Measurements from ENCODE around the gene GASK1A. TPM values are rescaled to one million over a fixed set of nuclear protein-coding genes. Genes with fewer than 3 reads are reported as not detected.

Gene GASK1A
- total RNA-seq, 2 experiments from 2014 or later, result 0.28 TPM; not detected in 1

DNA sequence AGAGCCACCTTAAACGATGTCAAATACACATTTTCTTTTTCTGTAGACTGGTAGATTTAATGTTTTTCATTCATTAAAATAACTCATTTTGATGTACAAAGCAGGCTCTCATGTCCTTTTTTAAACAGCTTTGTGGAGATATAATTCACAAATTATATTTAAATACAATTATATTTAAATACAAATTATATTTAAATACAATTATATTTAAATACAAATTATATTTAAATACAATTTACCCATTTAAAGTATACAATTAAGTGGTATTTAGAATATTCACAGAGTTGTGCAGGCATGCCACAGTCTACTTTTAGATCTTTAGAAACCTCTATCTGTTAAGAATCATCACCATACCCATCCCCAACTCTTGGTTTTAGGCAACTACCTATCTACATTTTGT lies 36.4 kb upstream of the GASK1A start:
- Mint-ChIP-seq H3K4me1 (ENCODE audit: low read depth) (no peaks in the 10 kb centered on the region), H3K36me3 (ENCODE audit: low read depth) (no peaks in the 10 kb centered on the region), H3K27me3 (no peaks in the 10 kb centered on the region), H3K4me3 (no peak overlapping the region), H3K9me3 (no peaks in the 10 kb centered on the region), H3K27ac (no peak overlapping the region)
- no peak overlapping the region for H3K27ac ChIP-seq (ENCODE audit: low read depth in 1 of 2, low read length in 2 of 2)
- intact Hi-C loops (cut with DNase I, micrococcal nuclease), result no loop called here
- no peaks in the 10 kb centered on the region for H3K36me3 ChIP-seq (ENCODE audit: insufficient read depth, low read length)
- TF ChIP-seq, protein P1, sequence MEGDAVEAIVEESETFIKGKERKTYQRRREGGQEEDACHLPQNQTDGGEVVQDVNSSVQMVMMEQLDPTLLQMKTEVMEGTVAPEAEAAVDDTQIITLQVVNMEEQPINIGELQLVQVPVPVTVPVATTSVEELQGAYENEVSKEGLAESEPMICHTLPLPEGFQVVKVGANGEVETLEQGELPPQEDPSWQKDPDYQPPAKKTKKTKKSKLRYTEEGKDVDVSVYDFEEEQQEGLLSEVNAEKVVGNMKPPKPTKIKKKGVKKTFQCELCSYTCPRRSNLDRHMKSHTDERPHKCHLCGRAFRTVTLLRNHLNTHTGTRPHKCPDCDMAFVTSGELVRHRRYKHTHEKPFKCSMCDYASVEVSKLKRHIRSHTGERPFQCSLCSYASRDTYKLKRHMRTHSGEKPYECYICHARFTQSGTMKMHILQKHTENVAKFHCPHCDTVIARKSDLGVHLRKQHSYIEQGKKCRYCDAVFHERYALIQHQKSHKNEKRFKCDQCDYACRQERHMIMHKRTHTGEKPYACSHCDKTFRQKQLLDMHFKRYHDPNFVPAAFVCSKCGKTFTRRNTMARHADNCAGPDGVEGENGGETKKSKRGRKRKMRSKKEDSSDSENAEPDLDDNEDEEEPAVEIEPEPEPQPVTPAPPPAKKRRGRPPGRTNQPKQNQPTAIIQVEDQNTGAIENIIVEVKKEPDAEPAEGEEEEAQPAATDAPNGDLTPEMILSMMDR (IDR thresholded peaks at IDR 0.05), result no peak
- no peak overlapping the region for H3K4me3 ChIP-seq (ENCODE audit: low read length)
- ChIA-PET POLR2A (no interaction called here), CTCF (no interaction called here)
- ATAC-seq (ENCODE audit: poor library complexity), result no peak
- DNase-seq, result no peak
- H3K27me3 ChIP-seq (ENCODE audit: control insufficient read depth in 1 of 2, insufficient read depth in 2 of 2, low read length in 2 of 2), result no peaks in the 10 kb centered on the region
- H3K9me3 ChIP-seq (ENCODE audit: control insufficient read depth in 1 of 2, insufficient read depth in 1 of 2, low read length in 2 of 2), result no peaks in the 10 kb centered on the region
- no peaks in the 10 kb centered on the region for H3K4me1 ChIP-seq (ENCODE audit: insufficient read depth, low read length)

DNA sequence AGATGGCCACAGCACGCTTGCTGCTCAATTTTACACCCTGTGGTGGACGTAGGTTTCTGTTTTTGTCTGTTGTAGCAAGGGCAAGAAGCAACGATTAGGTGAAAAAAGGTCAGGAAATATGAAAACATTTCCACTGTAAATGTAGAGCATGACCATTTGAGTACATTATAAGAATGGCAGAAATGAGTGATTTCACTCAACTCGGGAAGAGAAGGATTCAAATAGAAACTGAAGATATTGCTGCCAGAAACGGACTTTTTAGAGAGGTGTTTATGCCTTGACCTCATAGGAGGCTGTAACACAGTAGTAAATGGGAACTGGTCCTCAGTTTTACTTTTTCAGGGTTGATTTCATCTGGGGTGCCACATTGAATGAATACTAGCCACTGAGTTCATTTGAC lies 33.1 kb upstream of the GASK1A start:
- ChIA-PET CTCF (interaction anchor here (1.4 kb wide), 1 partner anchor 557 kb away, joined by 3 read pairs; no protein-coding TSS in a partner anchor), POLR2A (no interaction called here)
- H3K4me3 Mint-ChIP-seq, result no peak overlapping the region
- Histone ChIP-seq H3K9me3 (ENCODE audit: control insufficient read depth in 1 of 2, insufficient read depth in 1 of 2, low read length in 2 of 2) (no peaks in the 10 kb centered on the region), H3K27ac (ENCODE audit: low read depth in 1 of 2, low read length in 2 of 2) (no peak overlapping the region), H3K36me3 (ENCODE audit: insufficient read depth, low read length) (no peaks in the 10 kb centered on the region), H3K27me3 (ENCODE audit: control insufficient read depth in 1 of 2, insufficient read depth in 2 of 2, low read length in 2 of 2) (no peaks in the 10 kb centered on the region), H3K4me1 (ENCODE audit: insufficient read depth, low read length) (no peaks in the 10 kb centered on the region), H3K4me3 (ENCODE audit: low read length) (no peak overlapping the region)
- no peaks in the 10 kb centered on the region for H3K27me3 Mint-ChIP-seq
- TF ChIP-seq, protein P1 (IDR thresholded peaks at IDR 0.05), result no peak
- DNase-seq, result no peak
- no peak overlapping the region for H3K27ac Mint-ChIP-seq
- H3K9me3 Mint-ChIP-seq, result no peaks in the 10 kb centered on the region
- no peak for ATAC-seq (ENCODE audit: poor library complexity)
- H3K4me1 Mint-ChIP-seq (ENCODE audit: low read depth), result no peaks in the 10 kb centered on the region
- intact Hi-C loops (cut with DNase I, micrococcal nuclease), result no loop called here
- no peaks in the 10 kb centered on the region for H3K36me3 Mint-ChIP-seq (ENCODE audit: low read depth)

DNA sequence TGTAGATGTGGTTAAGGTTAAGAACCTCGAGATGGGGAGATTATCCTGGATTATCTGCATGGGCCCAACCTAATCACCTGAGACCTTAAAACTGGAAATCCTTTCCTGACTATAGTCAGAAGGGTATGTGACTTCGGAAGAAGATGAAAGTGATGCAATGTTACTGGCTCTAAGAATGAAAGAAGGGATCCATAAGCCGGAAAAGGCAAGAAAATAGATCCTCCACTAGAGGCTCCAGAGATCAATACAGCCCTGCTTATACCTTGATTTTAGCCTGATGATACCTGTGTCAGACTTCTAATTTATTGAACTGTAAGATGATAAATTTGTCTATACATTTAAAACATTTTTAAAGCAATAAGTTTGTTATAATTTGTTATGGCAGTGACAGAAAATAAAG lies 21.5 kb upstream of the GASK1A start:
- Histone ChIP-seq H3K36me3 (ENCODE audit: insufficient read depth, low read length) (no peaks in the 10 kb centered on the region), H3K4me1 (ENCODE audit: insufficient read depth, low read length) (peaks cover 3% of the 10 kb centered on the region), H3K4me3 (ENCODE audit: low read length) (no peak overlapping the region), H3K27ac (ENCODE audit: low read depth in 1 of 2, low read length in 2 of 2) (no peak overlapping the region), H3K27me3 (ENCODE audit: control insufficient read depth in 1 of 2, insufficient read depth in 2 of 2, low read length in 2 of 2) (no peaks in the 10 kb centered on the region), H3K9me3 (ENCODE audit: control insufficient read depth in 1 of 2, insufficient read depth in 1 of 2, low read length in 2 of 2) (no peaks in the 10 kb centered on the region)
- intact Hi-C loops (cut with DNase I, micrococcal nuclease), result no loop called here
- Mint-ChIP-seq H3K36me3 (ENCODE audit: low read depth) (no peaks in the 10 kb centered on the region), H3K27me3 (peaks cover 4% of the 10 kb centered on the region), H3K4me3 (no peak overlapping the region), H3K27ac (no peak overlapping the region), H3K4me1 (ENCODE audit: low read depth) (peaks cover 11% of the 10 kb centered on the region), H3K9me3 (no peaks in the 10 kb centered on the region)
- POLR2A ChIA-PET, result no interaction called here
- ATAC-seq (ENCODE audit: poor library complexity) (no peak), DNase-seq (no peak)
- TF ChIP-seq, protein P1 (IDR thresholded peaks at IDR 0.05), result no peak
- CTCF ChIA-PET, result no interaction called here
